Skeletal muscle tissue (tissue), 4 donors: Measurements from ENCODE around the gene NHSL1. TPM values are rescaled to one million over a fixed set of nuclear protein-coding genes. Genes with fewer than 3 reads are reported as not detected.
A peak's percentile ranks its signal among the peaks of the same experiment; 100 is the strongest.

Experiments used
- H3K27ac ChIP-seq: one replicate; pipeline ENCODE4 v1.7.0; 2013; ENCODE audit warnings: mild to moderate bottlenecking, low read depth, low read length, inconsistent platforms
- H3K27me3 ChIP-seq, 3 donors: one replicate each; pipeline ENCODE4 v1.7.0; 2013; ENCODE audit warnings: low read length in 3 of 3; ENCODE audit not compliant: control insufficient read depth in 3 of 3, insufficient read depth in 3 of 3
- H3K36me3 ChIP-seq, 3 donors: one replicate each; pipeline ENCODE4 v1.7.0; 2013; ENCODE audit warnings: low read length in 3 of 3; ENCODE audit not compliant: control insufficient read depth in 3 of 3, insufficient read depth in 3 of 3
- H3K4me1 ChIP-seq, 3 donors: one replicate each; pipeline ENCODE4 v1.7.0; 2013; ENCODE audit warnings: low read length in 3 of 3, mild to moderate bottlenecking in 3 of 3; ENCODE audit not compliant: control insufficient read depth in 3 of 3, insufficient read depth in 3 of 3
- H3K4me3 ChIP-seq, 3 donors: one replicate each; pipeline ENCODE4 v1.7.0; 2013; ENCODE audit warnings: low read length in 3 of 3
- H3K9ac ChIP-seq, 3 donors: one replicate each; pipeline ENCODE4 v1.7.0; 2013; ENCODE audit warnings: low read length in 3 of 3, mild to moderate bottlenecking in 3 of 3, moderate library complexity in 2 of 3, low read depth in 1 of 3
- H3K9me3 ChIP-seq, 3 donors: one replicate each; pipeline ENCODE4 v1.7.0; 2013; ENCODE audit warnings: low read length in 3 of 3; ENCODE audit not compliant: control insufficient read depth in 3 of 3
- total RNA-seq: library from RNA; depleted of rRNA; stranded (reverse); fragments of >200 nt; gene quantifications from one replicate; pipeline ENCODE4 v1.2.3, GENCODE V29; 2014
- donor health status: Osteomylitis.

NHSL1 gene
- total RNA-seq = 25.1 TPM

GRCh38 chr6:138499303-138500018 lies at the start of gene NHSL1:
NHSL1 (minus strand) TSS chr6:138499494; CDS start chr6:138499290, 204 bp downstream.
- no peaks in the 10 kb centered on the region for H3K9me3 ChIP-seq
- H3K4me3 ChIP-seq = no peak within 1 kb of the TSS
- H3K36me3 ChIP-seq = no peaks in the 10 kb centered on the region
- no peaks in the 10 kb centered on the region for H3K27me3 ChIP-seq
- H3K27ac ChIP-seq = no peak within 1 kb of the TSS
- no peaks in the 10 kb centered on the region for H3K4me1 ChIP-seq
- no peak within 1 kb of the TSS for H3K9ac ChIP-seq

GRCh38 chr6:138546733-138547185 lies 47.5 kb upstream of the NHSL1 start:
- H3K27me3 ChIP-seq = peaks cover 0 to 4% (median 0%) of the 10 kb centered on the region in 3 donors
- H3K4me3 ChIP-seq = no peak overlapping the region
- no peaks in the 10 kb centered on the region for H3K9me3 ChIP-seq
- H3K4me1 ChIP-seq = peaks cover 0 to 14% (median 3%) of the 10 kb centered on the region in 3 donors
- H3K27ac ChIP-seq = no peak overlapping the region
- no peak overlapping the region for H3K9ac ChIP-seq
- H3K36me3 ChIP-seq = no peaks in the 10 kb centered on the region

GRCh38 chr6:138545621-138545980 lies 46.3 kb upstream of the NHSL1 start:
- H3K9ac ChIP-seq = peak overlapping the region; percentile 32 to 57 (median 41)
- H3K4me1 ChIP-seq = peaks cover 0 to 14% (median 3%) of the 10 kb centered on the region in 3 donors

GRCh38 chr6:138544501-138544900 lies 45.2 kb upstream of the NHSL1 start:
- no peaks in the 10 kb centered on the region for H3K9me3 ChIP-seq
- no peaks in the 10 kb centered on the region for H3K36me3 ChIP-seq
- peak overlapping the region; percentile 68 for H3K27ac ChIP-seq
- H3K9ac ChIP-seq = no peak overlapping the region
- peaks cover 0 to 14% (median 3%) of the 10 kb centered on the region in 3 donors for H3K4me1 ChIP-seq
- H3K27me3 ChIP-seq = peaks cover 0 to 4% (median 0%) of the 10 kb centered on the region in 3 donors
- peak overlapping the region in 1 of 3 donors; percentile 69 for H3K4me3 ChIP-seq

More at GRCh38 chr6:138545621-138545980, 46.3 kb upstream of the NHSL1 start:
- Histone ChIP-seq H3K4me3 (peak overlapping the region; percentile 50 to 69 (median 60)), H3K36me3 (no peaks in the 10 kb centered on the region), H3K9me3 (no peaks in the 10 kb centered on the region), H3K27ac (peak overlapping the region; percentile 68), H3K27me3 (peaks cover 0 to 4% (median 0%) of the 10 kb centered on the region in 3 donors)

GRCh38 chr6:138543657-138544056 lies 44.4 kb upstream of the NHSL1 start:
- Histone ChIP-seq H3K27me3 (peaks cover 0 to 4% (median 0%) of the 10 kb centered on the region in 3 donors), H3K9me3 (no peaks in the 10 kb centered on the region), H3K4me1 (peaks cover 0 to 14% (median 3%) of the 10 kb centered on the region in 3 donors), H3K27ac (no peak overlapping the region), H3K4me3 (peak overlapping the region in 1 of 3 donors; percentile 69), H3K36me3 (no peaks in the 10 kb centered on the region), H3K9ac (no peak overlapping the region)

GRCh38 chr6:138541823-138542481 lies 42.7 kb upstream of the NHSL1 start:
- no peak overlapping the region for H3K9ac ChIP-seq
- H3K9me3 ChIP-seq = no peaks in the 10 kb centered on the region
- no peaks in the 10 kb centered on the region for H3K36me3 ChIP-seq
- peaks cover 0 to 14% (median 6%) of the 10 kb centered on the region in 3 donors for H3K4me1 ChIP-seq
- H3K27me3 ChIP-seq = peaks cover 0 to 3% (median 0%) of the 10 kb centered on the region in 3 donors
- H3K27ac ChIP-seq = peak overlapping the region; percentile 52
- H3K4me3 ChIP-seq = peak overlapping the region in 1 of 3 donors; percentile 10

- no peak overlapping the region for H3K4me3 ChIP-seq
- peaks cover 0 to 6% (median 4%) of the 10 kb centered on the region in 3 donors for H3K4me1 ChIP-seq
- no peak overlapping the region for H3K9ac ChIP-seq
Observed at GRCh38 chr6:138540468-138540867, 41.2 kb upstream of the NHSL1 start.

GRCh38 chr6:138539876-138540275 lies 40.6 kb upstream of the NHSL1 start:
- H3K4me1 ChIP-seq = peaks cover 0 to 6% (median 3%) of the 10 kb centered on the region in 3 donors
- no peaks in the 10 kb centered on the region for H3K9me3 ChIP-seq
- no peak overlapping the region for H3K9ac ChIP-seq
- H3K36me3 ChIP-seq = no peaks in the 10 kb centered on the region
- no peaks in the 10 kb centered on the region for H3K27me3 ChIP-seq
- no peak overlapping the region for H3K4me3 ChIP-seq
- H3K27ac ChIP-seq = no peak overlapping the region

More at GRCh38 chr6:138540468-138540867, 41.2 kb upstream of the NHSL1 start:
- no peaks in the 10 kb centered on the region for H3K9me3 ChIP-seq
- no peaks in the 10 kb centered on the region for H3K27me3 ChIP-seq
- H3K36me3 ChIP-seq = no peaks in the 10 kb centered on the region
- peak overlapping the region; percentile 52 for H3K27ac ChIP-seq

- no peak overlapping the region for H3K4me3 ChIP-seq
- no peaks in the 10 kb centered on the region for H3K36me3 ChIP-seq
- peak overlapping the region; percentile 22 for H3K27ac ChIP-seq
- H3K4me1 ChIP-seq = peaks cover 0 to 6% (median 3%) of the 10 kb centered on the region in 3 donors
- no peak overlapping the region for H3K9ac ChIP-seq
- no peaks in the 10 kb centered on the region for H3K27me3 ChIP-seq
- no peaks in the 10 kb centered on the region for H3K9me3 ChIP-seq
Observed at GRCh38 chr6:138538390-138539031, 39.2 kb upstream of the NHSL1 start.
